Smooth muscle cell (in vitro differentiated cells): ENCODE results near the gene LENG9. TPM values are rescaled to one million over a fixed set of nuclear protein-coding genes. Genes with fewer than 3 reads are reported as not detected.

Experiments
- DNase-seq: peaks from one replicate; lab custom pipeline; 2025; ENCODE audit not compliant: unreplicated experiment; lab: John Stamatoyannopoulos, UW
- H2AFZ ChIP-seq: fragments of 200-600 bp; sonication (generic); 2 replicates; pipeline ENCODE4 v1.6.0; 2016; ENCODE audit warnings: antibody characterized with exemption, low read depth, mild to moderate bottlenecking
- H3F3A ChIP-seq: fragments of 200-600 bp; sonication (generic); 2 replicates; pipeline ENCODE4 v1.6.0; 2017; ENCODE audit warnings: antibody characterized with exemption, low read depth
- H3K27ac ChIP-seq: fragments of 200-600 bp; sonication (generic); 2 replicates; pipeline ENCODE4 v1.5.1; 2016; ENCODE audit warnings: low read depth, mild to moderate bottlenecking
- H3K27me3 ChIP-seq: fragments of 200-600 bp; sonication (generic); 2 replicates; pipeline ENCODE4 v1.6.1; 2016; ENCODE audit warnings: low read depth, mild to moderate bottlenecking
- H3K36me3 ChIP-seq: fragments of 200-600 bp; sonication (generic); 2 replicates; pipeline ENCODE4 v1.5.1; 2016; ENCODE audit warnings: low read depth
- H3K4me1 ChIP-seq: fragments of 200-600 bp; sonication (generic); 2 replicates; pipeline ENCODE4 v1.5.1; 2016; ENCODE audit warnings: low read depth
- H3K4me2 ChIP-seq: fragments of 200-600 bp; sonication (generic); 2 replicates; pipeline ENCODE4 v1.6.0; 2016; ENCODE audit warnings: mild to moderate bottlenecking
- H3K4me3 ChIP-seq: fragments of 200-600 bp; sonication (generic); 2 replicates; pipeline ENCODE4 v1.5.1; 2016; ENCODE audit warnings: mild to moderate bottlenecking
- H3K79me2 ChIP-seq: fragments of 200-600 bp; sonication (generic); 2 replicates; pipeline ENCODE4 v1.6.0; 2016; ENCODE audit warnings: low read depth, mild to moderate bottlenecking
- H3K9ac ChIP-seq: fragments of 200-600 bp; sonication (generic); 2 replicates; pipeline ENCODE4 v1.6.0; 2016; ENCODE audit warnings: low read depth
- H3K9me3 ChIP-seq: fragments of 200-600 bp; sonication (generic); replicated peaks from 2 replicates; pipeline ENCODE4 v1.5.1; 2016; ENCODE audit warnings: low read depth
- H4K20me1 ChIP-seq: fragments of 200-600 bp; sonication (generic); 2 replicates; pipeline ENCODE4 v1.6.0; 2016; ENCODE audit warnings: low read depth
- WGBS: methylation state at CpG from one replicate; pipeline ENCODE4 v1.1.7; 2016; ENCODE audit warnings: low lambda C conversion rate; 5-methylcytosine and 5-hydroxymethylcytosine counted together
- polyA plus RNA-seq: library from polyadenylated mRNA; unstranded; fragments of >200 nt; fragmentation: Nextera tagmentation; extraction: Ambion mirVana; gene quantifications from 2 replicates; pipeline ENCODE4 v1.2.1, GENCODE V29; 2016
- total RNA-seq: library from RNA; depleted of rRNA; stranded (reverse); fragments of >200 nt; gene quantifications from 2 replicates; pipeline ENCODE4 v1.2.3, GENCODE V29; 2014
- TF ChIP-seq, protein P1 (sequence below): fragments of 200-600 bp; sonication (generic); IDR thresholded peaks from 2 replicates; pipeline ENCODE4 v1.5.1; 2017; ENCODE audit warnings: borderline replicate concordance, mild to moderate bottlenecking, antibody characterized with exemption; ENCODE audit not compliant: insufficient read depth, poor library complexity, severe bottlenecking

Gene LENG9
- total and polyA plus RNA-seq, 2 experiments from 2014 or later, result 0.57 to 4.1 TPM

DNA sequence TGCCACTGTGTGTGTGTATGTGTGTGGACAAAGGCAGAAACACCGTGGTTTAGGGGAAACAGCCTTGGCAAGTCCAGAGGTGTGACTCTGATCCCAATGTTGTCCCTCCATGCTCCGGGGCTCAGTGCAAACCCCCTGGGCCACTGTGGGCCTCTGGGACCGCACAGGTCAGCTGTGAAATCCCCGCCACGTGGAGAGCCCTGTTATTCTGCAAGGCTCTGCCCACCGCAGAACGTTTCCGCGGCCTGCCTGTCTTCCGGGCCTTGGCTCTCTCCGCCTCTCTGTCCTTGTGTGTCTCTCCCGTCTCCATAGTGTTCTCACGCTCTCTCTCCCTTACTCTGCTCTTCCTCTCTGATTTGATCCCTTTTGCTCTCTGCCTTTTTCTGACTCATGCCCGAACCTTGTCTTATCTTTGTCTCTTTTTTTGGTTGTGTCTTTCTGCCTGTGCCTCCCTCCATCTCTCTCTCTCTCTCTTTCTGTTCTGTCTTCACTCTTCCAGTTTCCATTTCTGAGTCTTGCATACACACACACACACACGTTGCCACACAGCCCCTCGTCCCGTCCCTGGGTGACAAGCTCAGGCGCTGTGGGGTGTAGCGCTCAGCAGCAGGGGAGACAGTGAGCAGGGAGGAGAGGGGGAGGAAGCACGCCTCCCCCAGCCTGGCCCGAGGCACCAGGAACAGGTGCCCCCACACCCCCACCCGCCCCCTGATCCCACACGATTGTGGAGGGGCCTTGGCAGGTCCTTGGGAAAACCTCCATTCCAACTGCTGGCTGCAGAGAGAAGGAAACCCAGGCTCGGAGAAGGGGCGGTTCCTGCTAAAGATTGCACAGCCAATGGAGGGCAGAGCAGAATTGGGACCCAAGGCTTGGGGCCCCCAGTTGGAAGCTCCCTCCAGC lies 45.3 kb downstream of the LENG9 start:
- Histone ChIP-seq H3K9ac (no peak overlapping the region), H3F3A (no peaks in the 10 kb centered on the region), H3K4me3 (no peak overlapping the region), H3K4me2 (peak overlapping the region; percentile 54), H3K27ac (no peak overlapping the region), H3K27me3 (peaks cover 36% of the 10 kb centered on the region), H3K36me3 (no peaks in the 10 kb centered on the region), H3K9me3 (no peaks in the 10 kb centered on the region), H4K20me1 (no peaks in the 10 kb centered on the region), H2AFZ (peak overlapping the region; percentile 43), H3K79me2 (no peaks in the 10 kb centered on the region), H3K4me1 (peaks cover 35% of the 10 kb centered on the region)
- 37% methylated on average over 25 of the region's 25 CpGs for WGBS
- TF ChIP-seq, protein P1, sequence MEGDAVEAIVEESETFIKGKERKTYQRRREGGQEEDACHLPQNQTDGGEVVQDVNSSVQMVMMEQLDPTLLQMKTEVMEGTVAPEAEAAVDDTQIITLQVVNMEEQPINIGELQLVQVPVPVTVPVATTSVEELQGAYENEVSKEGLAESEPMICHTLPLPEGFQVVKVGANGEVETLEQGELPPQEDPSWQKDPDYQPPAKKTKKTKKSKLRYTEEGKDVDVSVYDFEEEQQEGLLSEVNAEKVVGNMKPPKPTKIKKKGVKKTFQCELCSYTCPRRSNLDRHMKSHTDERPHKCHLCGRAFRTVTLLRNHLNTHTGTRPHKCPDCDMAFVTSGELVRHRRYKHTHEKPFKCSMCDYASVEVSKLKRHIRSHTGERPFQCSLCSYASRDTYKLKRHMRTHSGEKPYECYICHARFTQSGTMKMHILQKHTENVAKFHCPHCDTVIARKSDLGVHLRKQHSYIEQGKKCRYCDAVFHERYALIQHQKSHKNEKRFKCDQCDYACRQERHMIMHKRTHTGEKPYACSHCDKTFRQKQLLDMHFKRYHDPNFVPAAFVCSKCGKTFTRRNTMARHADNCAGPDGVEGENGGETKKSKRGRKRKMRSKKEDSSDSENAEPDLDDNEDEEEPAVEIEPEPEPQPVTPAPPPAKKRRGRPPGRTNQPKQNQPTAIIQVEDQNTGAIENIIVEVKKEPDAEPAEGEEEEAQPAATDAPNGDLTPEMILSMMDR, result no peak
- DNase-seq, result no peak

DNA sequence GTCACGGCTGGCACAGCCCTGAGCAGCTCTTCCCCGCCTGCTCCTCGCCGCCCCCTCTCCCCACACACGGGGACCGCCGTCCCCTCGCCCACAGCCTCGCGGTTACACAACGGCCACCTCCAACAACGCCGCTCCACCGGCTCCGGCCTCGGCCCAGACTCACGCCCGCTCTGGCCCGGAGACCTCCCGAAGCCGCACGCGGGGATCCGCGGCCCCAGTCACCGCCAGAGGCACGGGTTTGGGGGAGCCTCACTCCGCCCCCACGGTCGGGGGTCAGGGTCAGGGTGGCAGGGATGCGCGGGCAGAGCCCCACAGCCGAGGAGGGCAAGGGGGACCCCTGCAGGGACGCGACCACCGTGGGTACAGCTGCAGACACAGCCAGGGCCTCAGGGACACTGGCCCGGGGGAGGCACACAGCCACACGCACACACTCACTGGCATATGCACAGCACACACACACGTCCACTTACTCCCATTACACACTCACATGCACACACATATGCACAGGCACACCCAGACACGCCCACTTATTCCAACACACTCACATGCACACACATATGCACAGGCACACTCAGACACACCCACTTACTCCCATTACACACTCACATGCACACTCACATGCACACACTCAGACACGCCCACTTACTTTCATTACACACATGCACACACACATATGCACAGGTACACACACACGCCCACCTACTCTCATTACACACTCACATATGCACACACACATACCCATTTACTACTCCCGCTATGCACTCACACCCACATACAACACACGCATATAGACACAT lies 46.7 kb downstream of the LENG9 start:
- Histone ChIP-seq H3K4me3 (no peak overlapping the region), H3K9ac (no peak overlapping the region), H3K9me3 (no peaks in the 10 kb centered on the region), H3K27ac (no peak overlapping the region), H2AFZ (no peak overlapping the region), H3F3A (no peaks in the 10 kb centered on the region), H3K4me1 (peaks cover 32% of the 10 kb centered on the region), H4K20me1 (no peaks in the 10 kb centered on the region), H3K4me2 (no peak overlapping the region), H3K27me3 (peaks cover 35% of the 10 kb centered on the region), H3K79me2 (no peaks in the 10 kb centered on the region), H3K36me3 (no peaks in the 10 kb centered on the region)
- 80% methylated on average over 24 of the region's 44 CpGs for WGBS
- TF ChIP-seq, protein P1, result no peak
- DNase-seq, result no peak

DNA sequence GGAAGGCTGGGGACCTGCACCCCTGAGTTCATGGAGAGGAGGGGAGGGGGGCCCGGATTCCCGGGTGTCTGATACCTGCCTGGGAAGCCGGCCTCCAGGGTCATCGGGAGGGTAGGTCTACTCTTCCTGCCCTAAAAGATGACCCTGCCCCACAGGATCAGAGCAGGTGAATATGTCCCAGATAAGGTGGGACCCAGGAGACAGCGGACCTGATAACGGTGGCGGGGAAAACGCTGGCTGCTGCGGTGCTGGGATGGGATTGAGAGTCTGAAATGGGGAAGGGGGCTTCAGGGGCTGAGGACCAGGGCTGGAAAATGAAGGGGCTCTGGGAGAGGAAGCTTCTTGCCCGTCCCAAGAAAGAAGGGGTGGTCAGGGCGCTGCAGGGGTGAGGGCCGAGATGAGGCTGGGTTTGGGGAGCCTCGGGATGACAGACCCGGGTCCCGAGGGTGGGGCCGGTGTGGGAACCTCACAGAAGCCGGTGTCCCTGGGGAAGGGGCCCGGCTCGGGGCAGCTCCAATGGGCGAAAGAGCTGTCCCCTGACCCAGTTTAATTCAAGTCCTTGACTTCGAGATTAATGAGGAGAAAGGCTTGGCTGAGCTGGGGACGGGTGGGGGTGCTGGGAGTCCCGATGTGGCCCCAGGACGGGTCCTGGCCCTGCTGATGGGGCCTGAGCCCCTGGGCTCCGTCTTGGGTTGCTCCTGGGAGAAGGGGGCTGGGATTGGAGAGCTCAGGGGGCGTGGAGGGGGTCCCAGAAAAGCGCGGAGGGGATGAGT lies 47.5 kb downstream of the LENG9 start:
- H3K4me2 ChIP-seq, result no peak overlapping the region
- 33% methylated on average over 23 of the region's 28 CpGs for WGBS
- H3K27me3 ChIP-seq, result peaks cover 35% of the 10 kb centered on the region

More for the DNA sequence above, 47.5 kb downstream of the LENG9 start:
- H3K9ac ChIP-seq, result no peak overlapping the region
- H3K36me3 ChIP-seq, result no peaks in the 10 kb centered on the region
- DNase-seq, result no peak
- H3K79me2 ChIP-seq, result no peaks in the 10 kb centered on the region
- H4K20me1 ChIP-seq, result no peaks in the 10 kb centered on the region
- TF ChIP-seq, protein P1, result no peak
- peaks cover 27% of the 10 kb centered on the region for H3K4me1 ChIP-seq
- H3K4me3 ChIP-seq, result no peak overlapping the region
- H3F3A ChIP-seq, result no peaks in the 10 kb centered on the region
- no peak overlapping the region for H3K27ac ChIP-seq
- no peak overlapping the region for H2AFZ ChIP-seq
- no peaks in the 10 kb centered on the region for H3K9me3 ChIP-seq
